Activated T-helper 1 cell treated with anti-CD3 and anti-CD28 coated beads, Interleukin-12 subunit alpha, Interleukin-12 subunit beta, Interleukin-2, Interleukin-4 antibody, amounts not matched to agents 30 ng/mL and 10 ng/mL and 1 ng/mL, durations not matched to agents 14 hours and 24 hours and 36 hours (primary cell): ENCODE results near the gene ACAT2. TPM values are rescaled to one million over a fixed set of nuclear protein-coding genes. Genes with fewer than 3 reads are reported as not detected.
A peak's percentile ranks its signal among the peaks of the same experiment; 100 is the strongest.

Experiments used
- DNase-seq: peaks from one replicate; pipeline ENCODE4 v3.0.0; 2021; ENCODE audit warnings: low spot score
- H3K27ac Mint-ChIP-seq: one replicate; pipeline ENCODE4 v1.8.0; 2021; ENCODE audit warnings: mild to moderate bottlenecking, mixed read lengths
- H3K27me3 Mint-ChIP-seq: one replicate; pipeline ENCODE4 v1.8.0; 2022; ENCODE audit warnings: mild to moderate bottlenecking, moderate library complexity, mixed read lengths; ENCODE audit not compliant: insufficient read depth
- H3K36me3 Mint-ChIP-seq: one replicate; pipeline ENCODE4 v1.8.0; 2021; ENCODE audit warnings: low read depth, mixed read lengths
- H3K4me1 Mint-ChIP-seq: one replicate; pipeline ENCODE4 v1.8.0; 2021; ENCODE audit warnings: low read depth, mixed read lengths
- H3K4me3 Mint-ChIP-seq: one replicate; pipeline ENCODE4 v1.8.0; 2021; ENCODE audit warnings: mild to moderate bottlenecking, moderate library complexity, mixed read lengths
- H3K9me3 Mint-ChIP-seq: one replicate; pipeline ENCODE4 v1.8.0; 2021; ENCODE audit warnings: mixed read lengths
- intact Hi-C: fragments of 100-400 bp; cut with micrococcal nuclease; formaldehyde crosslinking; loops from one replicate; pipeline ENCODE4 v1.15.1; 2024
- total RNA-seq: library from RNA; stranded (reverse); gene quantifications from 2 replicates; pipeline ENCODE4 v1.2.3, GENCODE V29; 2022

The ACAT2 gene
- total RNA-seq, 1 donor from 2014 or later = 83.1 TPM

DNA sequence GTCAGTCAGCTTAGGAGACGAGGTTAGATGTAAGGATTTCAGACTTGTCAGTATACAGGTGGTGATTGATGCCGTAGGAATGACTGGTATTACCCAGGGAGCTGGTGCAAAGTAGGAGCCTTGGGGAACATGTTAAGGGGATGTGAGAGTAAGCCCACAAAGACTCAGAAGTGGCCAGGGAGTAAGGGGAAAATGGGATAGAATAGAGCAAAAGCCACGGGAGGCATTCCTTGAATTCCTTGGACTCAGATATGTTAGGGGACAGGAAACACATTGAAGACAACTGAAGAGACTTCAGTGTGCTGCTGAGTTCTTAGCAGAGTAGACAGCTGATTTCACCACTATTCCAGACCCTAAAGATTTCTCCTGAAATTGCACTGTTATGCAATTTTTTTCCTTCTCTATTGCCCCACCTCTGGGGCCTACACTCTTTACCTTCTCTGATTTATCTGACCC is 1.2 kb upstream of the ACAT2 start:
- Mint-ChIP-seq H3K9me3 (no peaks in the 10 kb centered on the region), H3K27ac (peak overlapping the region; percentile 89), H3K36me3 (peaks cover 40% of the 10 kb centered on the region), H3K27me3 (no peaks in the 10 kb centered on the region), H3K4me3 (peak overlapping the region; percentile 89), H3K4me1 (peaks cover 33% of the 10 kb centered on the region)
- no peak for DNase-seq
- intact Hi-C loops = loop anchor here (2.0 to 5.0 kb wide), 2 partner anchors 14 to 908 kb away; no protein-coding TSS in a partner anchor

DNA sequence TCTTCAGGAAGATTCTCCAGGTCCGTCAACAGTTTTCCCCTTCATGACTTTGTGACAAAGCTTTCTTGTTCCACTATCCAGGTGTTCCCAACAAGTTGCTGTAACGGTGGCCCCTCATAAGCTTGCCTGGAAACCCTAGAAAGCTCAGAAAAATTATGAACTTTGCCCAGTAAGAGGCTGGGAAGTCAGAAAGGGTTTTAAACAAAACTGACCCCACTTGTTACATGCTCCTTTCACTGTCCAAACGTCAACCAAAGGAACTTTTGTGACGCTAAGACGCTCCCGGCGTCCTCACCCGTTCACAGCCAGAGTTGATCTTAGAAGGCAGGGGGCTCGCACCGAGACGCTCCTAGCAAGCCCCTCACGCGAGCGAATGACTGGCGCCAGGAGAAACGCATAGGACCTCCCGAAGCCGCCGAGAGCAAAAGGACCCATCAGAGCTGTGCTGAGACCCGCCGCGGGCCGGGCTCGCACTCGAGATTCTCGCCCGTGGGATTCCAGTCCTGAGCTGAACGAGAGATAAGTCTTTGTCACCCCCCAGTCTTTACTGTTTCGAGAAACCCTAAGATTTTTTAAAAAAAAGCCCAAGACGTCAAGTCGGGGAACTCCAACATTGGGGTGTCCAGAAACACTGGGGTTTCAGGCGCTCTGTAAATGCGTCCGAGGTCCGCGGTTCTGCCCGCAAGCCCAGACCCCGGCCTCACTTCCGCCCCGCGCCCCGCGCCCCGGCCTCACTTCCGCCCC is 544 bp upstream of the ACAT2 start:
- intact Hi-C loops = loop anchor here (2.0 to 5.0 kb wide), 2 partner anchors 14 to 909 kb away; no protein-coding TSS in a partner anchor
- DNase-seq = no peak
- Mint-ChIP-seq H3K9me3 (no peaks in the 10 kb centered on the region), H3K36me3 (peaks cover 36% of the 10 kb centered on the region), H3K27ac (peak overlapping the region; percentile 93), H3K4me3 (peak overlapping the region; percentile 89), H3K27me3 (no peaks in the 10 kb centered on the region), H3K4me1 (peaks cover 37% of the 10 kb centered on the region)

DNA sequence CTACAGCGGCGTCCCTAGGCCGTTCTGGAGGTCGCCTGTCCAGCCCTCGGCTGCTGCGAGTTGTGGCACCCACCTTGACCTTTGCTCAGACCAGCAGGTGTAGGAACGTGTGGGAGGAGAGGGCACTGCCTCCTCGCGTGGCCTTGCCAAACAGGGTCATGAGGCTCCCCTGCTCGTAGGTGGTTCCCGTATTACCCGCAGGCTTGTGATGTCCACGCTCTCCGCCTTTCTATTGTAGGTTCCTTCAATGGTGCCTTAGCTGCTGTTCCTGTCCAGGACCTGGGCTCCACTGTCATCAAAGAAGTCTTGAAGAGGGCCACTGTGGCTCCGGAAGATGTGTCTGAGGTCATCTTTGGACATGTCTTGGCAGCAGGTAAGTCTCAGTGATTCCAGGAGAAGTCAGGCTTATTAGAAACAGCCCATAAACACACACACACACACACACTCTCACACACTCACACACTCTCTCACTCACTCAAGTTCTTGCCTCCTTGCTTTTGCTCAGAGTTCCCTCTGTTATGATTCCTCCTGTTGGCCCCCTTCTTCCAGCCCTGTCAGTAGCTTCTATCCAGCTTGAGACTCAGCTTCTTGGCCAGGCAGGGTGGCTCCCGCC is 942 bp downstream of the ACAT2 start:
- H3K36me3 Mint-ChIP-seq = peaks cover 43% of the 10 kb centered on the region
- intact Hi-C loops = loop anchor here (1.0 to 5.0 kb wide), 4 partner anchors 27 to 910 kb away; partner anchors contain the start of genes SOD2 and TCP1
- DNase-seq = no peak
- no peaks in the 10 kb centered on the region for H3K9me3 Mint-ChIP-seq
- H3K4me1 Mint-ChIP-seq = peaks cover 46% of the 10 kb centered on the region
- H3K4me3 Mint-ChIP-seq = peak overlapping the region; percentile 97
- H3K27ac Mint-ChIP-seq = peak overlapping the region; percentile 92
- no peaks in the 10 kb centered on the region for H3K27me3 Mint-ChIP-seq

DNA sequence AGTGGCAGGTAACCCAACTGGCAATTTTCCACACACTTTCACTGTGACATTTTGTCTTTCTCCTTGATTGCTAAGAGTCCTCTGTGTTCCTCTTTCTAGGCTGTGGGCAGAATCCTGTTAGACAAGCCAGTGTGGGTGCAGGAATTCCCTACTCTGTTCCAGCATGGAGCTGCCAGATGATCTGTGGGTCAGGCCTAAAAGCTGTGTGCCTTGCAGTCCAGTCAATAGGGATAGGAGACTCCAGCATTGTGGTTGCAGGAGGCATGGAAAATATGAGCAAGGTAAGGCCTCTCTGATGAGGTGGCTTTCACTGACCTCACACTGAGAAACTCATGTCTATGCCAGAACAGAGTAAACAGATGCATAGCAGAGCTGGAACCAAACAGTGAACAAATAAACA is 5.1 kb downstream of the ACAT2 start:
- Mint-ChIP-seq H3K9me3 (no peaks in the 10 kb centered on the region), H3K27ac (peak overlapping the region; percentile 65), H3K4me1 (peaks cover 38% of the 10 kb centered on the region), H3K36me3 (peaks cover 58% of the 10 kb centered on the region), H3K4me3 (no peak overlapping the region), H3K27me3 (no peaks in the 10 kb centered on the region)
- intact Hi-C loops = no loop called here
- DNase-seq = no peak

DNA sequence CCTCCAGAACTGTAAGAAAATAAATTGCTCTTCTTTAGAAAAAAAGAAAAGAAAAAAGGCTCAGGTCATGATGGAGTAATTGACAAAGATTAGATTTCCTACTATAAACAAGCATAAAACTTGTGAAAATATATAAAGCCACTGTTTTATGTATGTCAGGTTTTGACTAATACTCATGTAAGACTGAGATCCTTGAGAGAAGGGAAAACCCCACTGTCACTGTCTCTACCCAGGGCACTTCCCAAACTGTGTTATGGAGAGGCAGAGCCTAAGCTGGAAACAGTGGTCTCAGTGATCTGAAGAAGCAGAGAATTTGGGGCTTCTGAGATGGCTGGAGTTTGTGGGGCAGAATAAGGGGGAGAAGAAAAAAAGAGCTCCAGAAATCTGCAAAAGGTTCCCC is 7.6 kb downstream of the ACAT2 start:
- no peak for DNase-seq
- Mint-ChIP-seq H3K4me1 (peaks cover 30% of the 10 kb centered on the region), H3K27me3 (no peaks in the 10 kb centered on the region), H3K4me3 (no peak overlapping the region), H3K36me3 (peaks cover 70% of the 10 kb centered on the region), H3K9me3 (no peaks in the 10 kb centered on the region), H3K27ac (peak overlapping the region; percentile 81)
- intact Hi-C loops = no loop called here

DNA sequence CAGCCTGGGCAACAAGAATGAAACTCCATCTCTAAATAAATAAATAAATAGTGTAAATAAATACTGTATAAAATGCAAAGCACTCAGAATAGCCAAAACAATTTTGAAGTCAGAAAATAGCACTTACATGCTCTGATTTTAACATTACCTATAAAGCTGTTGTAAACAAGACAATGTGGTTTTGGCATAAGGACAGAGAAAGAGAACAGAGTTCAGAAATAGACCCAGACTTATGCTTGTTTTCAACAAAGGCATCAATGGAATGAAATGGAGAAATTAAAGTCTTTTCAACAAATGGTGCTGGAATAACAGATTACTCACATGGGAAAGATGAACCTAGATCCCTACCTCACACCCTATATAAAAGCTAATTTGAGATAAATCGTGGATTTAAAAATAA is 10.4 kb downstream of the ACAT2 start:
- Mint-ChIP-seq H3K4me3 (no peak overlapping the region), H3K4me1 (peaks cover 15% of the 10 kb centered on the region), H3K9me3 (no peaks in the 10 kb centered on the region), H3K27ac (no peak overlapping the region), H3K36me3 (peaks cover 68% of the 10 kb centered on the region), H3K27me3 (no peaks in the 10 kb centered on the region)
- no peak for DNase-seq
- intact Hi-C loops = no loop called here

DNA sequence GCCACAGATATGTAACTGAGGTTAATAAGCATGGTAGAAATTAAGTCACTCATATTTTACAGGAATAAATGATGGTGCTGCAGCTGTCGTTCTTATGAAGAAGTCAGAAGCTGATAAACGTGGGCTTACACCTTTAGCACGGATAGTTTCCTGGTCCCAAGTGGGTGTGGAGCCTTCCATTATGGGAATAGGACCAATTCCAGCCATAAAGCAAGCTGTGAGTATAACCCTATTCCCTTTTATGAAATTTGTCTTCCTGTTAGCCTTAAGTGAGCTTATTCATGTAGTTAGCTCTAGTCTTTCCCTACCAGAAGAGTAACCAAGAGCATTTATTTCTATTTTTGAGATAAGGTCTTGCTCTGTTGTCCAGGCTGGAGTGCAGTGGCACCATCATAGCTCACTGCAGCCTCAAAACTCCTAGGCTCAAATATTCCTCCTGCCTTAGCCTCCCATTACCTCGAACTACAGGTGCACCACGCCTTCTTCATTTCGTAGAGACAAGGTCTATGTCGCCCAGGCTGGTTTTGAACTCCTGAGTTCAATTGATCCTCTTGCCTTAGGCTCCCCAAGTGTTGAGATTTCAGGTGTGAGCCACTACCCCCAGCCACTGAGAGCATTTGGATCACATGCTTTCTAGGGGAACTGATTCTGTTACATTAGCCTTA is 15.5 kb downstream of the ACAT2 start:
- Mint-ChIP-seq H3K4me1 (peaks cover 14% of the 10 kb centered on the region), H3K36me3 (peaks cover 64% of the 10 kb centered on the region), H3K27me3 (no peaks in the 10 kb centered on the region), H3K9me3 (no peaks in the 10 kb centered on the region), H3K4me3 (no peak overlapping the region), H3K27ac (no peak overlapping the region)
- DNase-seq = no peak
- intact Hi-C loops = no loop called here

DNA sequence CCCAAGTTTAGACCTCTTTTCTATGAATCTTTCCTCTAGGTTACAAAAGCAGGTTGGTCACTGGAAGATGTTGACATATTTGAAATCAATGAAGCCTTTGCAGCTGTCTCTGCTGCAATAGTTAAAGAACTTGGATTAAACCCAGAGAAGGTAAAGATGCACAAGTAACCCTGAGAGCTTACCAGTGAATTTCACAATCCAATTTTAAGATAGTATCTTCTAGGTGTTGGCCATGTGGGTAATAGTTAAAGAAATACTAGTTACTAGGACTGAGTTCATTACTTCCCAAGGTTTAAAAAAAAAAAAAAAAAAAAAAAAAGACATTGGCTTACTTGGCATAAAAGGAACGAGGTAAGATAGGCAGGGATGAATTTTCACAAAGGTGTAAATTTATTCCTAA is 16.3 kb downstream of the ACAT2 start:
- peaks cover 21% of the 10 kb centered on the region for H3K4me1 Mint-ChIP-seq
- peaks cover 70% of the 10 kb centered on the region for H3K36me3 Mint-ChIP-seq
- no peaks in the 10 kb centered on the region for H3K9me3 Mint-ChIP-seq
- H3K27me3 Mint-ChIP-seq = no peaks in the 10 kb centered on the region
- no peak overlapping the region for H3K4me3 Mint-ChIP-seq
- DNase-seq = no peak
- no peak overlapping the region for H3K27ac Mint-ChIP-seq
- intact Hi-C loops = no loop called here

DNA sequence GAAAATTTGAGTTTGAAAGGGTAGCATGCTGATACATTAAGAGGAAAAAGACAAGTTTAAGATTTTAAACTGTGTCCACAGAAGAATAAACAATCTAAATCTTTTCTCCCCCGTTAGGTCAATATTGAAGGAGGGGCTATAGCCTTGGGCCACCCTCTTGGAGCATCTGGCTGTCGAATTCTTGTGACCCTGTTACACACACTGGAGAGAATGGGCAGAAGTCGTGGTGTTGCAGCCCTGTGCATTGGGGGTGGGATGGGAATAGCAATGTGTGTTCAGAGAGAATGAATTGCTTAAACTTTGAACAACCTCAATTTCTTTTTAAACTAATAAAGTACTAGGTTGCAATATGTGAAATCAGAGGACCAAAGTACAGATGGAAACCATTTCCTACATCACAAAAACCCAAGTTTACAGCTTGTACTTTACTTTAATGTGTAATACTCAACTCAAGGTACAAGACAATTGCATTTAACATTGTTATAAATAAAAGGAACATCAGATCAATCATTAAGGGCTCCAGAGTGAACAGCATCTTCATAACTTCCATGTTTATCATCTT is 16.8 kb downstream of the ACAT2 start:
- Mint-ChIP-seq H3K27ac (no peak overlapping the region), H3K9me3 (no peaks in the 10 kb centered on the region), H3K27me3 (no peaks in the 10 kb centered on the region), H3K4me3 (no peak overlapping the region), H3K36me3 (peaks cover 68% of the 10 kb centered on the region), H3K4me1 (peaks cover 22% of the 10 kb centered on the region)
- intact Hi-C loops = no loop called here
- no peak for DNase-seq

DNA sequence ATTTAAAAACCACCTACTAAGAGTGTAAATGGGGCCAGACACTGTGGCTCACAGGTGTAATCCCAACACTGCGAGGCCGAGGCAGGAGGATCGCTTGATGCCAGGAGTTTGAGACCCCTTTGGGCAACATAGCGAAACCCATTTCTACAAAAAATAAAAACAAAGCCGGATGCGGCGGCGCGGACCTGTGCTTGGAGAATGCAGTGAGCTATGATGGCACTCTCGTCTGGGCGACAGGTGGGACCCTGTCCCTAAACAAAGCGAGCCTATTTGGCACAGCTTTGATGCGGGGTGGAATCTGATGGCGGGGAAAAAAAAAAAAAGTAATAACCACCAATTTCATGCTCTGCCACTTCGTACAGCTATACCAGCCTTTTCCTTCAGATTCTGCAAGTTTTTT is 26.4 kb downstream of the ACAT2 start:
- Mint-ChIP-seq H3K27me3 (no peaks in the 10 kb centered on the region), H3K9me3 (no peaks in the 10 kb centered on the region), H3K4me3 (peak overlapping the region; percentile 96), H3K36me3 (peaks cover 57% of the 10 kb centered on the region), H3K27ac (peak overlapping the region; percentile 86), H3K4me1 (peaks cover 60% of the 10 kb centered on the region)
- peak; percentile 4 for DNase-seq
- intact Hi-C loops = loop anchor here (2.0 to 5.0 kb wide), 3 partner anchors 36 to 971 kb away; partner anchors contain the start of gene EZR

DNA sequence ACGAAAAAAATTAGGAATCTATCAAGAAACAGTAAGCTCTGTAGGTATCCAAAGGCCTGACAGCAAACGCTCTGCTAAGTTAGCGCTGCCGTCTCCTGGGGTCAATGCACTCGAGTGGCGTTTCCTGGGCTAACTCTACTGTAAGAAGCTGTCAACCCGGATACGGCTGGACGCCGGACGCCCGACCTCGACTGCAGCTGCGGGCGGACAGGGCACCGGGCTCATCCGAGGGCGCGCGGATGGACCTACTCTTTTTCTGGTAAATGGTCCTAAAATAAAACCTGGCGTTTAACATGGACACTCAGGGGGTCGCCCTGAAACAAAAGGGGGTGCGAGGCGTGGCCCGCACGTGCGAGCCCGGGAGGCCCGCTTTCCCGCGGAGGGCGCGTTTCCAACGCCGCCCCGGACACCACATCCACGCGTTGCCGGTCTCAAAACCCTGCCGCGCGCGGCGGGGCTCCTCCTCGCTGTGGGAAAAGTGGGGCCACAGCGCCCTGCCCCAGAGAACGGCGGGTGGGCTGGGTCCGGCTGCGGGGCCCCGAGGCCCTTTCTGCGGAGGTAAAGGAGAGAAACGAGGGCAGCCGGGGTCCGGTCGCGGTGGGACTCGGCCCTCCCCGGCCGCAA is 27.0 kb downstream of the ACAT2 start:
- Mint-ChIP-seq H3K4me3 (peak overlapping the region; percentile 96), H3K36me3 (peaks cover 55% of the 10 kb centered on the region), H3K27me3 (no peaks in the 10 kb centered on the region), H3K9me3 (no peaks in the 10 kb centered on the region), H3K4me1 (peaks cover 61% of the 10 kb centered on the region), H3K27ac (peak overlapping the region; percentile 86)
- intact Hi-C loops = loop anchor here (1.0 to 5.0 kb wide), 7 partner anchors 27 to 972 kb away; partner anchors contain the start of genes ACAT2, EZR, SOD2 and WTAP
- DNase-seq = peak; percentile 15
